ENCODE measurements around the gene MCM5. TPM values are rescaled to one million over a fixed set of nuclear protein-coding genes. Genes with fewer than 3 reads are reported as not detected.

Gene MCM5
- total RNA-seq, 1 experiment from 2014 or later, result 274 TPM

- H3K9me3 Mint-ChIP-seq, result no peaks in the 10 kb centered on the region
- TF ChIP-seq, protein P1, sequence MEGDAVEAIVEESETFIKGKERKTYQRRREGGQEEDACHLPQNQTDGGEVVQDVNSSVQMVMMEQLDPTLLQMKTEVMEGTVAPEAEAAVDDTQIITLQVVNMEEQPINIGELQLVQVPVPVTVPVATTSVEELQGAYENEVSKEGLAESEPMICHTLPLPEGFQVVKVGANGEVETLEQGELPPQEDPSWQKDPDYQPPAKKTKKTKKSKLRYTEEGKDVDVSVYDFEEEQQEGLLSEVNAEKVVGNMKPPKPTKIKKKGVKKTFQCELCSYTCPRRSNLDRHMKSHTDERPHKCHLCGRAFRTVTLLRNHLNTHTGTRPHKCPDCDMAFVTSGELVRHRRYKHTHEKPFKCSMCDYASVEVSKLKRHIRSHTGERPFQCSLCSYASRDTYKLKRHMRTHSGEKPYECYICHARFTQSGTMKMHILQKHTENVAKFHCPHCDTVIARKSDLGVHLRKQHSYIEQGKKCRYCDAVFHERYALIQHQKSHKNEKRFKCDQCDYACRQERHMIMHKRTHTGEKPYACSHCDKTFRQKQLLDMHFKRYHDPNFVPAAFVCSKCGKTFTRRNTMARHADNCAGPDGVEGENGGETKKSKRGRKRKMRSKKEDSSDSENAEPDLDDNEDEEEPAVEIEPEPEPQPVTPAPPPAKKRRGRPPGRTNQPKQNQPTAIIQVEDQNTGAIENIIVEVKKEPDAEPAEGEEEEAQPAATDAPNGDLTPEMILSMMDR (conservative IDR thresholded peaks at IDR 0.05), result no peak
- H4K91ac ChIP-seq (ENCODE audit: insufficient read length, low read depth, low read length), result no peak overlapping the region
- no peak overlapping the region for H2BK120ac ChIP-seq (ENCODE audit: low read depth, low read length, poor library complexity, severe bottlenecking)
- H3K23me2 ChIP-seq (ENCODE audit: insufficient read length, low read depth, low read length, poor library complexity, severe bottlenecking), result no peaks in the 10 kb centered on the region
- no peak overlapping the region for H3K27ac ChIP-seq (ENCODE audit: insufficient read length, low read depth, low read length)
- H3K9me3 ChIP-seq (ENCODE audit: control insufficient read depth, low read depth, low read length), result no peaks in the 10 kb centered on the region
- H3K36me3 Mint-ChIP-seq (ENCODE audit: insufficient read depth in 1 of 3, low read depth in 3 of 3), result peaks cover 71 to 97% (median 96%) of the 10 kb centered on the region in 3 experiments
- no peak overlapping the region for H2BK12ac ChIP-seq (ENCODE audit: insufficient read length, low read depth, low read length)
- no peak overlapping the region for H2AK5ac ChIP-seq (ENCODE audit: insufficient read length, low read length)
- no peak overlapping the region for H4K5ac ChIP-seq (ENCODE audit: insufficient read length, low read depth, low read length)
- no peak overlapping the region for H3K4me3 Mint-ChIP-seq
- no peaks in the 10 kb centered on the region for H4K20me1 ChIP-seq (ENCODE audit: control insufficient read depth, insufficient read depth, insufficient read length)
- no peak overlapping the region for H3T11ph ChIP-seq (ENCODE audit: low read length)
- no peak overlapping the region for H2BK20ac ChIP-seq (ENCODE audit: low read depth, low read length, poor library complexity, severe bottlenecking)
- H3K23ac ChIP-seq (ENCODE audit: insufficient read length, low read depth, low read length), result no peak overlapping the region
- no peak overlapping the region for H3K27ac Mint-ChIP-seq
- H2AFZ ChIP-seq (ENCODE audit: low read length), result no peak overlapping the region
- H3K4me1 ChIP-seq (ENCODE audit: insufficient read depth, low read length), result no peaks in the 10 kb centered on the region
- no peaks in the 10 kb centered on the region; the same call in 1 of the 2 replicates for H3K79me2 ChIP-seq (ENCODE audit: insufficient read depth, low read length)
- no peak for DNase-seq
- WGBS (ENCODE audit: extremely low coverage, insufficient read length, low lambda C conversion rate), result no CpG with 5 or more reads among the region's 3 CpGs
- no peak overlapping the region for H3K4ac ChIP-seq (ENCODE audit: low read depth, low read length)
- no peak overlapping the region for H3K4me2 ChIP-seq (ENCODE audit: insufficient read depth, insufficient read length, low read length)
- H2BK15ac ChIP-seq (ENCODE audit: low read depth, low read length), result no peak overlapping the region
- H3K4me1 Mint-ChIP-seq, result peaks cover 8 to 10% of the 10 kb centered on the region in 2 experiments
- no peak overlapping the region for H3K56ac ChIP-seq (ENCODE audit: insufficient read length, low read depth, low read length)
- H4K8ac ChIP-seq (replicated peaks; ENCODE audit: insufficient read length, low read depth, low read length), result no peak overlapping the region
- no peak overlapping the region for H3K14ac ChIP-seq (ENCODE audit: insufficient read depth, low read length)
- no peaks in the 10 kb centered on the region for H3K27me3 Mint-ChIP-seq (ENCODE audit: low read depth)
- H2BK5ac ChIP-seq (ENCODE audit: insufficient read length, low read length), result no peak overlapping the region
- no peaks in the 10 kb centered on the region for H3K79me1 ChIP-seq (ENCODE audit: insufficient read depth, low read depth, low read length, poor library complexity, severe bottlenecking)
- H3K27me3 ChIP-seq (ENCODE audit: insufficient read depth, low read length), result no peaks in the 10 kb centered on the region
- H3K9ac ChIP-seq (ENCODE audit: extremely low read depth, insufficient read length, low read length), result no peak overlapping the region
- no peak overlapping the region for H3K18ac ChIP-seq (ENCODE audit: insufficient read length, low read depth, low read length)
Measured at GRCh38 chr22:35418731-35419130, 18.8 kb downstream of the MCM5 start.
